ENCODE measurements around the gene R3HDM4.

- TF ChIP-seq, protein P1, sequence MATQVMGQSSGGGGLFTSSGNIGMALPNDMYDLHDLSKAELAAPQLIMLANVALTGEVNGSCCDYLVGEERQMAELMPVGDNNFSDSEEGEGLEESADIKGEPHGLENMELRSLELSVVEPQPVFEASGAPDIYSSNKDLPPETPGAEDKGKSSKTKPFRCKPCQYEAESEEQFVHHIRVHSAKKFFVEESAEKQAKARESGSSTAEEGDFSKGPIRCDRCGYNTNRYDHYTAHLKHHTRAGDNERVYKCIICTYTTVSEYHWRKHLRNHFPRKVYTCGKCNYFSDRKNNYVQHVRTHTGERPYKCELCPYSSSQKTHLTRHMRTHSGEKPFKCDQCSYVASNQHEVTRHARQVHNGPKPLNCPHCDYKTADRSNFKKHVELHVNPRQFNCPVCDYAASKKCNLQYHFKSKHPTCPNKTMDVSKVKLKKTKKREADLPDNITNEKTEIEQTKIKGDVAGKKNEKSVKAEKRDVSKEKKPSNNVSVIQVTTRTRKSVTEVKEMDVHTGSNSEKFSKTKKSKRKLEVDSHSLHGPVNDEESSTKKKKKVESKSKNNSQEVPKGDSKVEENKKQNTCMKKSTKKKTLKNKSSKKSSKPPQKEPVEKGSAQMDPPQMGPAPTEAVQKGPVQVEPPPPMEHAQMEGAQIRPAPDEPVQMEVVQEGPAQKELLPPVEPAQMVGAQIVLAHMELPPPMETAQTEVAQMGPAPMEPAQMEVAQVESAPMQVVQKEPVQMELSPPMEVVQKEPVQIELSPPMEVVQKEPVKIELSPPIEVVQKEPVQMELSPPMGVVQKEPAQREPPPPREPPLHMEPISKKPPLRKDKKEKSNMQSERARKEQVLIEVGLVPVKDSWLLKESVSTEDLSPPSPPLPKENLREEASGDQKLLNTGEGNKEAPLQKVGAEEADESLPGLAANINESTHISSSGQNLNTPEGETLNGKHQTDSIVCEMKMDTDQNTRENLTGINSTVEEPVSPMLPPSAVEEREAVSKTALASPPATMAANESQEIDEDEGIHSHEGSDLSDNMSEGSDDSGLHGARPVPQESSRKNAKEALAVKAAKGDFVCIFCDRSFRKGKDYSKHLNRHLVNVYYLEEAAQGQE (IDR thresholded peaks at IDR 0.05; ENCODE audit: insufficient read depth in 1 of 2, low read depth in 2 of 2, low read length in 2 of 2): no peak
- TF ChIP-seq POLR2AphosphoS5 (IDR thresholded peaks at IDR 0.05; ENCODE audit: low read depth, low read length) (no peak), FOXP2 (optimal IDR thresholded peaks at IDR 0.05; ENCODE audit: borderline replicate concordance, extremely low read depth, extremely low read length, insufficient read depth) (no peak)
Measured at GRCh38 chr19:947707-948539, 34.9 kb upstream of the R3HDM4 start.
